ENCODE results near the gene GPC6.

The GPC6 gene

DNA sequence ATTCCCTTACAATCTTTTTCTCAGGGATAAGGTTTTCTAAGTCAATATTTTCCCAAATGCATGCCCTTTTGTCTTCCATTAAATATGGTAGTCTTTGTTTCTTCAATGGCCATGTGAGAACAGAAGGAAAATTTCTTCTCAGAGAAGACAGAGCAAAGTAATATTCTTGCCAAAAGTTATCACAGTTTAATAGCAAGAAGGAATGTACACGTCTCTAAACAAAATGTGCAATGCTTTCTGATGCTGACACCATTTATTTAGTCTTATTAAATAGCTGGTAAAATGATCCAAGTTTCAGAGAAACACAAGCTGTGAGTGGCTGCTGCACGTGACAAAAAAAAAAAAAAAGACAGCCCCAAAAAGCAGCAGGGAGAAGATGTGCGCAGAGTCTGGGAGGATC, 542.5 kb downstream of the GPC6 start:
- no peak for DNase-seq
- Histone ChIP-seq H3K4me3 (ENCODE audit: low read length) (no peak overlapping the region), H3K9me2 (replicated peaks; ENCODE audit: insufficient read depth, low read length) (no peaks in the 10 kb centered on the region), H3F3A (ENCODE audit: insufficient read depth, low read length) (no peaks in the 10 kb centered on the region), H3K36me3 (replicated peaks; ENCODE audit: insufficient read depth, low read length) (no peaks in the 10 kb centered on the region), H3K79me2 (ENCODE audit: low read length) (no peaks in the 10 kb centered on the region), H3K9ac (ENCODE audit: low read length) (no peak overlapping the region), H3K4me1 (ENCODE audit: low read length) (no peaks in the 10 kb centered on the region), H3K4me2 (ENCODE audit: low read depth, low read length) (no peak overlapping the region), H4K20me1 (ENCODE audit: insufficient read depth, low read length) (no peaks in the 10 kb centered on the region), H2AFZ (ENCODE audit: low read length) (no peak overlapping the region), H3K27me3 (replicated peaks; ENCODE audit: insufficient read depth, low read length) (no peaks in the 10 kb centered on the region), H3K27ac (ENCODE audit: low read length) (no peak overlapping the region), H3K9me3 (replicated peaks; ENCODE audit: insufficient read depth, low read length) (no peaks in the 10 kb centered on the region)
- TF ChIP-seq EZH2 (optimal IDR thresholded peaks at IDR 0.05; ENCODE audit: low read depth, low read length) = no peak
- no peak for TF ChIP-seq EZH2phosphoT487 (IDR thresholded peaks at IDR 0.05; ENCODE audit: low read length)
- TF ChIP-seq, protein P1, sequence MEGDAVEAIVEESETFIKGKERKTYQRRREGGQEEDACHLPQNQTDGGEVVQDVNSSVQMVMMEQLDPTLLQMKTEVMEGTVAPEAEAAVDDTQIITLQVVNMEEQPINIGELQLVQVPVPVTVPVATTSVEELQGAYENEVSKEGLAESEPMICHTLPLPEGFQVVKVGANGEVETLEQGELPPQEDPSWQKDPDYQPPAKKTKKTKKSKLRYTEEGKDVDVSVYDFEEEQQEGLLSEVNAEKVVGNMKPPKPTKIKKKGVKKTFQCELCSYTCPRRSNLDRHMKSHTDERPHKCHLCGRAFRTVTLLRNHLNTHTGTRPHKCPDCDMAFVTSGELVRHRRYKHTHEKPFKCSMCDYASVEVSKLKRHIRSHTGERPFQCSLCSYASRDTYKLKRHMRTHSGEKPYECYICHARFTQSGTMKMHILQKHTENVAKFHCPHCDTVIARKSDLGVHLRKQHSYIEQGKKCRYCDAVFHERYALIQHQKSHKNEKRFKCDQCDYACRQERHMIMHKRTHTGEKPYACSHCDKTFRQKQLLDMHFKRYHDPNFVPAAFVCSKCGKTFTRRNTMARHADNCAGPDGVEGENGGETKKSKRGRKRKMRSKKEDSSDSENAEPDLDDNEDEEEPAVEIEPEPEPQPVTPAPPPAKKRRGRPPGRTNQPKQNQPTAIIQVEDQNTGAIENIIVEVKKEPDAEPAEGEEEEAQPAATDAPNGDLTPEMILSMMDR (IDR thresholded peaks at IDR 0.05; ENCODE audit: low read length) = no peak

DNA sequence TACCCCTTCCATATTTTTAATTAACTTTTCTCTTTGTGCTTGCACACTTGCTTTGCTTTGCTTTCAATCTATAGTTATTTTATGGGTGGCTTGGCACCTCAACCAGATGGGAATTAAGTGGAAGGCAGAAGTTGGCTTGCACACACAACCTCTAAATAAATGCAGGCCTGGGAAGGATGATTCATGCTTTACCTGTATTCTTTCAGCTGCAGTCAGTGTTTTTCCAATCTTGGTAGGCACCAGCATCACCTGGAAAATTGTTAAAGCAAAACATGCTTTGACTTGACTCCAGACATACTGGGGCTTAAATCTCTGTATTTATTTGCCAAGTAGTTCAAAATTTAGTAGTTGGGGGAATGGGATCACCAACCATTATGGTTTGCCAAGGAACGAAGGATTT, 543.0 kb downstream of the GPC6 start:
- Histone ChIP-seq H3K27ac (ENCODE audit: low read length) (no peak overlapping the region), H3K79me2 (ENCODE audit: low read length) (no peaks in the 10 kb centered on the region), H3K9ac (ENCODE audit: low read length) (no peak overlapping the region), H4K20me1 (ENCODE audit: insufficient read depth, low read length) (no peaks in the 10 kb centered on the region), H3K4me1 (ENCODE audit: low read length) (no peaks in the 10 kb centered on the region), H3K27me3 (replicated peaks; ENCODE audit: insufficient read depth, low read length) (no peaks in the 10 kb centered on the region), H3F3A (ENCODE audit: insufficient read depth, low read length) (no peaks in the 10 kb centered on the region), H3K4me3 (ENCODE audit: low read length) (no peak overlapping the region), H3K4me2 (ENCODE audit: low read depth, low read length) (no peak overlapping the region), H3K9me3 (replicated peaks; ENCODE audit: insufficient read depth, low read length) (no peaks in the 10 kb centered on the region), H2AFZ (ENCODE audit: low read length) (no peak overlapping the region), H3K9me2 (replicated peaks; ENCODE audit: insufficient read depth, low read length) (no peaks in the 10 kb centered on the region), H3K36me3 (replicated peaks; ENCODE audit: insufficient read depth, low read length) (no peaks in the 10 kb centered on the region)
- TF ChIP-seq EZH2 (optimal IDR thresholded peaks at IDR 0.05; ENCODE audit: low read depth, low read length) (no peak), EZH2phosphoT487 (IDR thresholded peaks at IDR 0.05; ENCODE audit: low read length) (no peak)
- TF ChIP-seq, protein P1 (IDR thresholded peaks at IDR 0.05; ENCODE audit: low read length) = no peak
- DNase-seq = no peak

DNA sequence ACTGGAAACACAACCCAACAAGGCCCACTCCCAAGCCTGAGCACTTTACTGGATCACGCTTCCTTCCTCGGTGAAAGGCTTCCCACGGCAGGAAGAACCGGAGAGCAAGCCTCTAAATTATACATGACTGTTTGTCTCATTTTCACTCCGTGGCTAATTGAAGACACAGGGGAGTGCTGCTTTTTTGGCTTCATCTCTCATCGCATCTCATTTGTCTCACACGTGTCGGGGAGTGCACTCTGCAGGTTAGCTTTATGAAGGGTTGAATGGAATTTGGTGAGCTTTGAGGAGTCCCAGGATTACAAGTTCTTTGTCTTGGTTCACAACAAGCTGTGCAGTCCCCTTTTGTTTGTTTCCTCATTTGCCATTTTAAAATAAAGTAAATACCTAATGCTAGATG, 544.6 kb downstream of the GPC6 start:
- Histone ChIP-seq H2AFZ (ENCODE audit: low read length) (no peak overlapping the region), H3K4me2 (ENCODE audit: low read depth, low read length) (no peak overlapping the region), H3K9me3 (replicated peaks; ENCODE audit: insufficient read depth, low read length) (no peaks in the 10 kb centered on the region), H3K9me2 (replicated peaks; ENCODE audit: insufficient read depth, low read length) (no peaks in the 10 kb centered on the region), H3K4me3 (ENCODE audit: low read length) (no peak overlapping the region), H3K4me1 (ENCODE audit: low read length) (no peaks in the 10 kb centered on the region), H3F3A (ENCODE audit: insufficient read depth, low read length) (no peaks in the 10 kb centered on the region), H3K36me3 (replicated peaks; ENCODE audit: insufficient read depth, low read length) (no peaks in the 10 kb centered on the region), H4K20me1 (ENCODE audit: insufficient read depth, low read length) (no peaks in the 10 kb centered on the region), H3K9ac (ENCODE audit: low read length) (no peak overlapping the region), H3K27me3 (replicated peaks; ENCODE audit: insufficient read depth, low read length) (no peaks in the 10 kb centered on the region), H3K27ac (ENCODE audit: low read length) (no peak overlapping the region), H3K79me2 (ENCODE audit: low read length) (no peaks in the 10 kb centered on the region)
- no peak for DNase-seq
- no peak for TF ChIP-seq EZH2phosphoT487 (IDR thresholded peaks at IDR 0.05; ENCODE audit: low read length)
- TF ChIP-seq, protein P1 (IDR thresholded peaks at IDR 0.05; ENCODE audit: low read length) = no peak
- no peak for TF ChIP-seq EZH2 (optimal IDR thresholded peaks at IDR 0.05; ENCODE audit: low read depth, low read length)
